ENCODE measurements around the gene HTATIP2.

DNA sequence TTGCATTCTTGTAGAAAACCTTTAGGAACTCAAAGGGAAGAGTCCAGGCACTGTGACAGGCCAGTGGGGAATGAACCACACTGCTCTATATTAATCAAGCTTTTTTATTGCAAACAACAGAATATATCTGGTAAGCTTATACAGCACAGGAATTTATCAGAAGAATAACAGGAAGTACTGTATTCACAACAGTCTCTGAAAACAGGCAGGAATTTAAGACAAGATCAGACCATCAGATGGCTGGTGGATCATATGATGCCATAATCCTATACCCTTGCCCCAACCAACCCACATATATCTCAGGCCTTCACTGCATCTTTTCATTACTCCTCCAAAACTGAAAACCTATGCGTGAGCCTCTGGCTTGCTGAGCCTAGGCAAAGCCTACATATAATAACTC lies 1.0 kb upstream of the HTATIP2 start:
- TF ChIP-seq, protein P1, sequence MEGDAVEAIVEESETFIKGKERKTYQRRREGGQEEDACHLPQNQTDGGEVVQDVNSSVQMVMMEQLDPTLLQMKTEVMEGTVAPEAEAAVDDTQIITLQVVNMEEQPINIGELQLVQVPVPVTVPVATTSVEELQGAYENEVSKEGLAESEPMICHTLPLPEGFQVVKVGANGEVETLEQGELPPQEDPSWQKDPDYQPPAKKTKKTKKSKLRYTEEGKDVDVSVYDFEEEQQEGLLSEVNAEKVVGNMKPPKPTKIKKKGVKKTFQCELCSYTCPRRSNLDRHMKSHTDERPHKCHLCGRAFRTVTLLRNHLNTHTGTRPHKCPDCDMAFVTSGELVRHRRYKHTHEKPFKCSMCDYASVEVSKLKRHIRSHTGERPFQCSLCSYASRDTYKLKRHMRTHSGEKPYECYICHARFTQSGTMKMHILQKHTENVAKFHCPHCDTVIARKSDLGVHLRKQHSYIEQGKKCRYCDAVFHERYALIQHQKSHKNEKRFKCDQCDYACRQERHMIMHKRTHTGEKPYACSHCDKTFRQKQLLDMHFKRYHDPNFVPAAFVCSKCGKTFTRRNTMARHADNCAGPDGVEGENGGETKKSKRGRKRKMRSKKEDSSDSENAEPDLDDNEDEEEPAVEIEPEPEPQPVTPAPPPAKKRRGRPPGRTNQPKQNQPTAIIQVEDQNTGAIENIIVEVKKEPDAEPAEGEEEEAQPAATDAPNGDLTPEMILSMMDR (IDR thresholded peaks at IDR 0.05), result no peak
- TF ChIP-seq POLR2AphosphoS5 (IDR thresholded peaks at IDR 0.05), result no peak
- no peak for TF ChIP-seq POLR2A (IDR thresholded peaks at IDR 0.05; ENCODE audit: low read depth)
